Measurements from ENCODE around the gene INPP4B.

Gene INPP4B

DNA sequence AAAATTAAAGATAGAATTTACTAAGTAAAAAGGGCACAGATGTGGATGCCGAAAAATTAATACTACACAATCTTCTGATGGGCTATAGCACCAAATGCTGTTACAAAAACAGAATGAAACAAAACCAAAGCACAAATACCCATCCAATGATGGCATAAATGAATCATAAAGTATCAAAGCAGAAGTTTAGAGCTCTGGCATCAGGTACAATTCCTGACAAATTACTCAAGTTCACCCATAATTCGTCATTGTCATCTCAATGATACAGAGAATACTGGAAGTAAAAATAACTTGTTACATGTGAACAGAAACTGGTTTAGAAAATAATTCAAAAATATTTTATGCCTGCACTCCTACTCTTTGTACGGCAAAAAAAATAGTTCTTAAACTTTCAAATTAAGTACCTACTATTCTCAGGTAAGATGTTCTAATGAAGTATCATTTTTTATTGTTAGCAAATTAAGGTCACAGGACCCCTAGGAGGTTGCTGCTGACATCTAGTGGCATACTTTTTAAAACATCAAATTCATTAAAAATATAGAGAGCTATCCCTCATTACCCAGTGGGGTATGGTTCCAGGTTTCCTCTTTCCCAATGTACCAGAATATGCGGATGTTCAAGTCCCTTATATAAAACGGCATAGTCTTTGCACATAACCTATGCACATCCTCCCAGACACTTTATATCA is 126.1 kb downstream of the INPP4B start:
- DNase-seq, result peak; percentile 63

DNA sequence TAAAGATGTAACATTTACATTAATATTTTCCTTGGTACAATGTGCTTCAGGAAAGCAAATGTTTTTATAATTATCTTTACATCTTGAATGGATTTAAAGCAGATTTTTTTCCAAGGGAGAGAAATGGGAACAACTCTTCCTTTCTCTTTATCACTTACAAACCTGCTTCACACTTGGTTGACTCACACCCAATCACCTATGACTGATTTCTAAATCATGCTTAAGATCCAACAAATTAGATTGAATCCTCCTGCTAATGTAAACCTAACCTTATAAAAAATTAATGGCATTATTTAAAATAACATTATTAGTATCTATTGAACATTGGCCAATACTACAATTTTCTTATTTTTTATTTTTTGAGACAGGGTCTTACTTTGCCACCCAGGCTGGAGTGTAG is 127.1 kb downstream of the INPP4B start:
- DNase-seq, result no peak

DNA sequence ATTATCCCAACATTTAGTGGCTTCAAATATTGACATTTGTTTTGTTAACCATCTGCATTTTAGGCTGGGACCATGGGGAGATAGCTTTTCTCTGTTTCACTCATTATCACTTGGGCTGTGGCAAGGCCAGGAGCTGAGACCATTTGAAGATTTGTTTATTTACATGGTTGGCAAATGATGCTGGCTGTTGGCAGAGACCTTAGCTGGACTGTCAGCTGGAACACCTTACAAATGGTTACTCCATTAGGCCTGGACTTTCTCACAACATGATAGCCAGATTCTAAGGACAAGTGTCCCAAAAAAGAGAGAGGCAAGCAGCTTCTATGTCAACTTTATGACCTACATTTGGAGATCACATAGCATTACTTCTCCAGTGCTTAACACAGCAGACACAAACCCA is 130.4 kb downstream of the INPP4B start:
- DNase-seq, result no peak

DNA sequence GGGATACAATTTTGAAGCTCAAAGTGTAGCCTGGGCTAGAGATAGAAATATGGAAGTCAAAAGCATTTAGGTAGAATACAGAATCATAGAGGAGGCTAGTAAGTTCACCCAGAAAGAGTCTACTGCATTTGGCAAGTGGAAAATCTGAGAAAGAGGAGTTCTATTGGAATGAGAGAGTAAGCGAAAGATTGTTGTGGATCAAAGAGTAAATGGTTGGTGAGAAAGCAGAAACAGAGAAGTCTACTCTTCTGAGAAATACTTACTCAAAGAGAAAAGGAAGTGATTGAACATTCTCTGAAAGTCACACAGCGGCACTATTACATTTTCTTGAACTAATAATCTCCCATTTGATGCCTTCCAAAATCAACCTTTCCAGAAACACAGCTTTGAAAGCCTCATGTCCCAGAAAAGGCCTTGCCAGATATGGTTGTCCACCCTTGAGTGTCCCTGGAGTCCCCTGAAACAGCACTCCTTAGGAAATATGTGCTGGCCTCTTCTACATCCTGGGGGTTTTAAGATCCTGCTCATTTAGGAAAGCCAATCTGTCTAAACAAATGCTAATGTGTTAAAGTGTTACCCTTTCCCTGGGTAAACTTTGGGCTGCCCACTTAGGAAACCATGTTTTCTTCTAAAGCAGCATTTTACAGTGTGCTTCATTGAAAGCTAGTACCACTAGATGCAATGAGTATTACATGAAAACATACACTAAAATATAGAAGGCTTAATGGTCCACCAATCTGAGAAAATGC is 132.6 kb downstream of the INPP4B start:
- DNase-seq, result no peak

DNA sequence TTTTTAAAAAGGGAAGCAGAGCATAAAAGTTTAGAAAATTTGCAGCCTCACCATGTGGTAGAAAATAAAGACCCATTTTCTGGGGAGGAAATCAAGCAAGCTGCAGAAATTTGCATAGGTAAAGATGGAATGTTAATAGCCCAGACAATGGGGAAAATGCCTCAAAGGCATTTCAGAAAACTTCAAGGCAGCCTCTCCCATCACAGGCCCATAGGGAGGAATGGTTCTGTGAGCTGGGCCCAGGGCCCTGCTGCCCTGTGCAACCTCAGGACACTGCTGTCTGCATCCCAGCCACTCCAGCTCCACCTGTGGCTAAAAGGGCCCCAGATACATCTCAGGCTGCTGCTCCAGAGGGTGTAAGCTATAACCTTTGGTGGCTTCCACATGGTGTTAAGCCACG is 137.9 kb downstream of the INPP4B start:
- DNase-seq, result no peak

DNA sequence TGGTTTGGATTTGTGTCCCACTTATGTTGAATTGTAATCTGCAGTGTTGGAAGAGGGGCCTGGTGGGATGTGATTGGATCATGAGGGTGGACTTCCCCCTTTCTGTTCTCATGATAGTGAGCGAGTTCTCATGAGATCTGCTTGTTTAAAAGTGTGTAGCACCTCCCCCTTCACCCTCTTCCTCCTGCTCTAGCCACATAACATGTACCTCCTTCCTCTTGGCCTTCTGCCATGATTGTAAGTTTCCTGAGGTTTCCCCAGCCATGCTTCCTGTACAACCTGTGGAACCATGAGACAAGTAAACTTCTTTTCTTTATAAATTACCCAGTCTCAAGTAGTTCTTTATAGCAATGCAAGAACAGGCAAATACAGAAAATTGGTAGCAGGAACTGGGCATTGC is 138.7 kb downstream of the INPP4B start:
- DNase-seq, result peak; percentile 9

DNA sequence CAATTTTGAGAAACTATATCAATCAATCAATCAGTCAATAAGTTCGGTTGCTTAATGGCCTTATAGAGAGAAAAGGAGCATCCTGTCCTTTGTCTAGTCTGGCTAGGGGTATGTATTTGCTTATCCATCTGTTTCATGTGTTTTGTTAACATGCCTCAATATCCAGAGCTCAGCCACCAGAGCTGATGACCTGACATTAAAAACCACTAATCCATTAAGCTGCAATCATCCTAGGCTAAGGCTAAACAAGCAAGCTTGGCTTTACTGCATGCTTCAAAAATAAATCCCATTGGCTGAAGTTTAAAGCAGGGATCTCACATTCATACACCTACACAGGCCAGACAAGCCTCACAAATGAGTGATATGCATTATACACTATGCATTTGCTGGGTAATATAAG is 139.7 kb downstream of the INPP4B start:
- DNase-seq, result no peak

DNA sequence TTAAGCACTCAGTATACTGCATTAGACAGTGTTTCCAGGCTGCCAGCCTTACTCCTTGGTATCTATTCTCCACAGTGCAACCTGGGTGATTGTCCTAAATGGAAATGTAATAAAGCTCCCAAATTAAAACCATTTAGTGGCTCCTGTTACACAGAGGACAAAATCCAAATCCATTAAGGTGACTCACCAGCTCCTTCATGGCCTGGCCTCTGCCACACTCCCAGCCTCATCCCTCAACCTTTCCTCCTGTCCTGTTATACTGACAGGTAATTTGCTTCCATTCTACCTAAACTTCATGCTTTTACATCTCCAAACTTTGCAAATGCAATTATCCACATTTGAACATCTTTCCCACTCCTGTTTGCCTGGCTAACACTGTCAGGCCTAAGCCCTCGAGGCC is 140.3 kb downstream of the INPP4B start:
- no peak for DNase-seq

DNA sequence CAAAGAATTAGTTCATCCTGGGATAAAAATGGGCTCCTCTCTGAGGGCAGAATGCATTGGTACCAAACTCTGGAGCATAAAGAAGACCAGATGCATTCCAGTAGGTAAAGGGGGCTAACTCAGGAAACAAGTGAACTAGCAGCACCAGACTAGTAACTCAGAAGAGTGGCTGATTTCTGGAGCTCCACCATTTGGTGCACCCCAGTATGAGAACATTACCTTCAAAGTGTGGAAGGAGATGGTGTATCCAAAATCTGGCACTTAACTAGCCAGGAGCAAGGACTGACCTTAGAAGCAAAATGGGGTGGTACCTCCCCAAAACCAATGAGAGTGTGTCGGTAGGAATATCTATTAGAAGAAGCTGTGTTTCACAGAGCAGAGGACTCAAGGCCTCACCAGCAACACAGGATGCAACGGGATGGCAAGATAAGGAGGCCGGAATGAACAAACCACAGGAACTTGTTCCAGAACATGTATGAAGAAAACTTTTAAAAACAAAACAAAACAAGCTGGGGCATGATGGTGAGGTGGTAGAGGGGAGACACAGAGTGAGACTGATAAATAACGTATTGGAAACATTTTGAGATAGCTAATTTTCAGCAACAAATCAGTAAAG is 142.3 kb downstream of the INPP4B start:
- peak; percentile 81 for DNase-seq

DNA sequence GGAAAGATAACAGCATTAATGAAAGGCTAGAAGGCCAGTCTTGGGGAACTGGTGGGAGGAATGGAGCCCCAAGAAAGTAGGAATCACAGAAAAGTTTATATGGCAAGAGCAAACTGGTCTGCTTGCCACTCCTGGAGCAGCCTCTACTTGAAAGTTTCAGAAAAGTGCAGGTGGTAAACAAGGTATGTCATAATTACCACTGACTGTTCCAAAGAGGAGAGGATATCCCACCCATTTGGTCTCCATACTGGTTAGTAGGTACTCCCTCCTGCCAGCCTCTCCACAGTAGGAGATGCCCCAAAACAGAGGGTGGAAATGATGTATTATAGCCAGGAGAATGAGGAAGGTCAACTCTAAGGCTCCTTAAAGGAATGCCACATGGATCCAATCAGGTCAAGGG is 145.1 kb downstream of the INPP4B start:
- DNase-seq, result no peak

DNA sequence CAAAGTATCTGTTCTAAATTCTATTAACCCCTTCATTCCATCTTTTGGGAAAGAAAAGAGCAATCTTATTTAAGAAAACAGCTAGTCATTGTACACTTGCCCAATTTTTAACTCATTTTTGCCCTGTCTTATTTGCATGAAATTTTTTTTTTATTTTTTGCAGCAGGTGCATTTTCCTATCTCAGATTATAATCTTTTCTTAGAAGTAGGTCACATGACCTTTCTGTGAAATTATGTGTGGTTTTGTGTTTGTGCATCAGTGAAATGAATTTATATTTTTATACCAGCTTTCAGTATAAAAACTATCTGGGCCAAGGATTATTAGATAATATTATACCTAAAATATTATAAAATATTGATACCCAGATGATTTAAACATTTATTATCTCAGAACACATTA is 145.6 kb downstream of the INPP4B start:
- DNase-seq, result peak; percentile 6

DNA sequence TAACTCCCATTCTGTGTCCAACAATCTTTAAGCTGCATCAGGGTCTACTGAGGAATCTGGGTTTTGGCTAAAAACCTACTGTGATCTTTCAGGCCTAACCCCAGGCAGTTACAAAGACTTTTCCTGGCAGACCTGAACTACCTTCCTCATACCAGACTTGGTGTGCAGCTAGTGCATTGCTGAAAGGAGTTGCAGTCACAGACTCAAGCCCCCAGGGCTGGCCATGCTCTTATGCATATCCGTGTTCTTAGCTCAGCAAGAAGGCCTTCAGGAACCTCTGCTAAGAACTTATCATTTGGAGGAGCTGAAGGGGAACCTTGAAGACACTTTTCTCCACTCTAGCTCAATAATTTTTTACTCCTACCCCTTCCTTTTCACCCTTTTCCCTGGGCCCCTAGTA is 147.5 kb downstream of the INPP4B start:
- no peak for DNase-seq

DNA sequence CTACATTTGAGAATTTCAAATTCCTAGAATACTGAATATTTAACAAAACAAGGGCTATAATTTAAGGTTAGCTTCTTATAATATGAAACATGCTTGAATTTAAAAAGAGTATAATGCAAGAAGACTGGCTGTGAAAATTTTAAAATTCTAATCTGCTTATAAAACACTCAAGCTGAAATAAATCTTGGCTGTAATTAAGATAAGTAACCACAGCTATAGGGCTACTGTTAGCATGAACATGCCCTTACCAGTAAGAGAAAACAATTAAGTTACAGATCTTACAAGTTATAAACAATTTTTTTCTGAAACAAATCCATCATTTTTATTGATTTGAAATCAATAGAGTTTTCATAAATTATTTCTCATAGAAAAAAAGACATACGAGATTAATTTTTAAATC is 148.2 kb downstream of the INPP4B start:
- no peak for DNase-seq

DNA sequence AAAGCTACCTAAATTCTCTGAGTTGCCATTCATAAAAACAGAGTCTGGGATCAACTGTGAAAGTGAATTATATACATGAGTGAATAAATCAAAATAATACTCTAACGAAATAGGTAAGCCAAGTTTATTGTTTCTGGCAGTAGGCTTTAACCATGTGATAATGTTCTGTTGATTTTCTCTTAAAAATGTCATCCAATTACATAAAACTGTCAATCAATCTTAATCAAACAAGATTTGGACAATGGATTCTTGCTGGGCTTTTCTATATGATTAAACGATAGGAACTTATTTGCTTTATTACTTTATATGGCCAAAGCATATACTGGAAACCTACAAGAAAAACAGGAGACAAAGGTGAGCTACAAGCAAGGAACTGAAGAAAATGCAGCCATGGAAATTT is 148.8 kb downstream of the INPP4B start:
- DNase-seq, result no peak

DNA sequence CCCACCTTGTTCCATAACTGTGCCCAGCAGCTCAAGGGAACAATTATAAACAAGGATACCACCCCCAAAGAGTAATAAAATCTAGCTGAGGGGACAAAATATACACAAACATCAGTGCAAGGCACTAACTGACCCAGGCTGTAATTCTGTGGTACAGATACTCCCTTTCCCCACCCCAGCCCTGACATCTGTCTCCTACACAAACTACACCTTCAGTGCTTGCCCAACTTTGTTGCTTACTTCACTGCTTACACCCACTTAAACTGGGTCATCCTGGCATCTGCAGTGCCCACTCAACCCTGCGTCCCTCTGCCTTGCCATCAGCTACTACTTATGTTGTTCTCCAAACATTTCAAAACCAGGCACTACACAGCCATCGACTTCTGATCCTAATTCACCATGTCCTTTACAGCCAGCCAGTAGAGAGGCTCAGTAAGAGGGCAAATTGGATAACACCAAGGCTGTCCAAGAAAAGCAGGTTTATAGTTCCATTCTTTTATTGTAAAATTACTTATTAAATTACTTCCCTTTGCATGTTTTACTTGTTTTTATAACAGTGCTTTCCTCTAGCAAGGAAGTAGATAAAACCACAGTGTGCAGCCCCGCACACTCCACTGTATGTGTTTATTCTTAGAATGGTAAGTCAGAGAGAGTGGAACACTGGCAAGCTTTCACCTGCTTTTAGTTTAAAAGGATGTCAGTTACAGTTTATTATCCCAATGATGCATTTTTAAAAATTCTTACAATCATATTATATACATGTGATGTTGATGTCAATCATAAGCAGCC is 149.6 kb downstream of the INPP4B start:
- peak; percentile 5 for DNase-seq

DNA sequence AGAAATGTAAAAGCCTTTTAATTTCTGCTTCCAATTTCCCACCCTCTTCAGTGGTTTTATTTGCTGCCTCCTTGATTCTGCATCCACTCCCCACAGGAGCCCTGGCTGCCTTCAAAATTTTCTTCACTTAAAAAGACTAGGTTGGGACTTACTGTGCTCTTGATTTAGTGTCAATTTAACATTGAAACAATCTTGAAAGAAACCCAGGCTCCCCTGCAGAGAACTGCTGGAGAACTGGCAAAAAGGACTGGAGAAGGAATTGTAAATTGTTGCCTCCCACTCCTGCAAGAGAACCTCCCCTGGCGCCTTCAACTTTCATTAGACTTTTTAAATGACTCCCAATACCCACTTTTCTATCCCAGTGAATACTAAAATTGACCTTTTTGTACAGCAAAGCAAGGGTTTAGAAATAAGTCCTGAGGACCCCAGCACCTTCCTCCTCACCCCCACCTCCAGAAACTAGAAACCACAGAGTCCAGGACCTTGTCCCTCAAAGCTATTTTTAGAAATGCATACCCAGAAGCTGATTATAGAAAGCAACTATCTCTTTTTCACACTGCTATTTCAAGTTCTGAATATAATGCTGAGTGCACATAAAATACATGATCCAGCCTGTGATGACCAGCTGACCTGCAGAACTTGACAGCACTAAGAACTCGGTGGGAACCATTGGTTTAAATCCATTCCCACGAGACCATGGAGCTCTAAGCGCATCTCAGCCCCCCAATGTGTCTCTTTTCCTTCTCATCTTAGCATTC is 155.5 kb downstream of the INPP4B start:
- no peak for DNase-seq

DNA sequence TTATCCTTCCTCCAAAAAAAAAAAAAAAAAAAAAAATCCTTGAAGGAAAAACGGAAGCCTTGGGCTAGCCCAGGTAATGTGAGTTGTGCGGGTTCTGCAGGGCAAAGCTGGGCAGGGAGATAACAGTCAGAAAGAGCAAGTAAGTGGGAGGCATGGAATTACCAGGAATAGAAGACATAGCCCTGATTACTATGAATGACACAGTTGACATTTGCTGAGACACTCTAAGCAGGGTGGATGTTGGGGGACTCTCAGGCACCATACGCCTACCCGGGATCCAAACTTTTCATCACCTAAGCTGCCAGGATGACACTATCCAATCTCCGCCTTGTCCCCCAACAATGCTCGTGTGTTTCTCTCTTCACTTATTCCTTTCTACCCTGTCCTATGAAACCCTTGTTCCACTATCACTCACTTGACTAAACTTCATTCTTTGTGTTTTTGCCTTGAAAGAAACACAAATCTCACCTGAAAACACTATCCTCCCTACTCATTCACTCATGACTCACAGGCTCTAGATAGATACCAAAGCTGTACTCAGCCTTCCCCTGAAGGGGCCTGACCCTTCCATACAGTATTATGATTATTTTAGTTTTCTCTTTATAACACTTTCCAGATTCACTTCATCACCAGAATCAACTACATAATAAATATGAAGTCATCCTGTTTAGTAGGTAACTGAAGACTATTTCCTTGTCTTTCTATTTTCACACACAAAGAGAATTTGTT is 158.4 kb downstream of the INPP4B start:
- no peak for DNase-seq

DNA sequence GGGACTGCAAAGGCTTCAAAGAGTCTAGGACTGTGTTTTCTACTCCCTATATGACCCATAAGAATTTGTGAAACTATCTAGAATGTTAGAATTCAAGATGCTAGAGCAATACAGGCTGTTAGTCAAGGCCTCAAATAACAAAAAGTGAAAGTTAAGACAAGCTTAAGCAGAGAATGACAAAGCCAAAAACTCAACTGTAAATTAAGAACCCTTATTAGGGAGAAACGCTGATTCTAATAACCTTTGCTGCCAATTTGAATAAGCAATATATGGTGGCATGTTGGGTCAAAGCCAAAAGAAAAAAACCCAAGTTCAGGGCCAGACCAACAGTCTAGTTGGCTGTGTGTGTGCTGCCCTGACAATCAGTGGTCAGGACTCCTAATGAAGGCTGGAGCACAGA is 160.0 kb downstream of the INPP4B start:
- DNase-seq, result no peak

DNA sequence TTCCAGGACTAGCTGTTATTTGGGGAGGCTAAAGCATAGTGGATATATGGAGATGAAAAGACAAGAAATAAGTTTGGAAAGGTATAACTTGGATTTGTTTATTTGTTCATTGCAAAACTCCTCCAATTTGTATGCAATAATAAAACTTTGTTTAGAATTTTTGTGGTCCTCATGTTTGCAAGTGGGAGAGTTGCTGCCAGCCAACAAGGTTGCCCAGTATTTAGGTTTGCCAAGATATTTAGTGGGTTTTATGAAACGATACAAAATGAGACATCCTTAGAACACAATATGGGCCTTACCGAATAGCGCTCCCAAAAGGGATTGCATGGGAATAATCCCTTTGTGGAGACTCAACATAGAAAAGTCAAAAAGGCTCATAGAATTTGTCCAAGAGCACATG is 162.1 kb downstream of the INPP4B start:
- DNase-seq, result no peak

DNA sequence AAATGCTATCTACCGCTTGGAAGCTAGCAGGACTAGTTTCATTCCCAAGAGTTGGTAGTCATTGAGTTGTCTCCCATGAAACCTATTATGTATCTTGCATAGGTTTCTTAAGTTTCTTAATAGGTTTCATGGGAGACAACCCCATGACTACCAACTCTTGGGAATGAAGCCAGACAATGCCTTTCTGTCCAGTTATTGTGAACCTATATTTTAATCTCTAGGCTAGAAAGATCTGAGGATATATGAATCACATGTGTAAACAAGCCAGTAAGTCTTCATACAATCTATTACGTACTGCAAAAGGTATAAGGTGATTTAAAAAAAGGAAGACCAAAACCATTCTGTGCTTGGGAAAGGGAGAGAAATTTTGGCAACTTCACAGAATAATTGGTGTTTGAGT is 162.6 kb downstream of the INPP4B start:
- DNase-seq, result no peak

DNA sequence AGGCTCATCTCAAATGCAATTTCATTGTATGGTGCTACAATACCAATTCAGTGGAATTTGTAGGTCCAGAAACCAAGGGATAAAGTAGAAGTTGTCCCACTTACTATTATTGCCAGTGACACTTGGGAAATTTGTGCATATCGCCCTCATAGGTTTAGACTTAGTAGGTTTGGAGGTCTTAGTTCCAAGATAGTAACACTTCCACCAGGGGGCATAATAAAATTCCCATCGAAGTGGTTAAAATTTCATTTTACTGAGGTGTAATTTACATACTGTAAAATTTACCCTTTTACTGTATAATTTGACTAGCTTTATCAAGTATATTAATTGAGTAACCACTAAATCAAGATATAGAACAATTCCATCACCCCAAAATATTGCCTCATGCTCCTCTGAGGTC is 174.6 kb downstream of the INPP4B start:
- DNase-seq, result peak; percentile 40

DNA sequence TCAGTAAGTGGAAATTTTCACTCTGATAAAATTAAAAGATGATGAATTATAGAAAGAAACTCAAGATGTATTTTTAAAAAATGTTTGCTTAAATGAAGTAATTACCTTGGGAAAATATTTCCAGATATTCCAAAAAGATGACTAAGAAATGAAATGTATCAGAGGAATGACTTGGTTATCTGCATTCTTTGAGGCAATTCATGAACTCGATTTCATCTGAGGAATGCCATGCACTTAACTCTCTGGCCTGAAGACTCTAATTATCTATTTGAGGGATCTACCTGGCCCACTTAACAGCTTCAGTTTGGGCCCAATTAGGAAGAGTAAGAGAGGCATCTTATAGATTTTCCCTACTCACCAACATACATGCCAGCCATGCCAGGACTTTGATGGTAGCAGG is 182.3 kb downstream of the INPP4B start:
- no peak for DNase-seq
